Measurements from ENCODE around the gene CRYAA.

The CRYAA gene

GRCh38 chr21:43188592-43189210 is 19.9 kb downstream of the CRYAA start:
- no peak for ATAC-seq (ENCODE audit: insufficient read depth, low read depth)
- Histone ChIP-seq H3K9ac (ENCODE audit: low read depth, low read length) (no peak overlapping the region), H3K36me3 (ENCODE audit: insufficient read depth, low read length) (no peaks in the 10 kb centered on the region), H3K27ac (ENCODE audit: low read length) (no peak overlapping the region), H3K4me2 (ENCODE audit: insufficient read depth, low read length) (no peak overlapping the region), H3K9me3 (ENCODE audit: insufficient read depth, low read length, severe bottlenecking) (no peaks in the 10 kb centered on the region), H3K27me3 (ENCODE audit: insufficient read depth, low read length, poor library complexity) (no peaks in the 10 kb centered on the region), H3K79me2 (ENCODE audit: insufficient read depth, low read length) (no peaks in the 10 kb centered on the region), H3K4me1 (ENCODE audit: insufficient read depth, low read length) (no peaks in the 10 kb centered on the region), H2AFZ (ENCODE audit: low read depth, low read length) (no peak overlapping the region), H4K20me1 (ENCODE audit: insufficient read depth, low read length) (no peaks in the 10 kb centered on the region), H3K4me3 (ENCODE audit: low read depth in 1 of 2, low read length in 2 of 2) (no peak overlapping the region)
- no peak for DNase-seq
- TF ChIP-seq CTCF (IDR thresholded peaks at IDR 0.05; ENCODE audit: borderline replicate concordance, extremely low read depth, low read length, poor library complexity, severe bottlenecking) = no peak
- no peak for TF ChIP-seq EZH2 (IDR thresholded peaks at IDR 0.05; ENCODE audit: borderline replicate concordance, low read depth, low read length, severe bottlenecking)

GRCh38 chr21:43189936-43190335 is 21.1 kb downstream of the CRYAA start:
- Histone ChIP-seq H3K27me3 (ENCODE audit: insufficient read depth, low read length, poor library complexity) (no peaks in the 10 kb centered on the region), H3K36me3 (ENCODE audit: insufficient read depth, low read length) (no peaks in the 10 kb centered on the region), H3K9ac (ENCODE audit: low read depth, low read length) (no peak overlapping the region), H3K4me1 (ENCODE audit: insufficient read depth, low read length) (no peaks in the 10 kb centered on the region), H3K4me3 (ENCODE audit: low read depth in 1 of 2, low read length in 2 of 2) (no peak overlapping the region), H3K9me3 (ENCODE audit: insufficient read depth, low read length, severe bottlenecking) (no peaks in the 10 kb centered on the region), H3K79me2 (ENCODE audit: insufficient read depth, low read length) (no peaks in the 10 kb centered on the region), H2AFZ (ENCODE audit: low read depth, low read length) (no peak overlapping the region), H4K20me1 (ENCODE audit: insufficient read depth, low read length) (no peaks in the 10 kb centered on the region), H3K27ac (ENCODE audit: low read length) (no peak overlapping the region), H3K4me2 (ENCODE audit: insufficient read depth, low read length) (no peak overlapping the region)
- no peak for DNase-seq
- TF ChIP-seq EZH2 (IDR thresholded peaks at IDR 0.05; ENCODE audit: borderline replicate concordance, low read depth, low read length, severe bottlenecking) = no peak
- TF ChIP-seq CTCF (IDR thresholded peaks at IDR 0.05; ENCODE audit: borderline replicate concordance, extremely low read depth, low read length, poor library complexity, severe bottlenecking) = no peak
- ATAC-seq (ENCODE audit: insufficient read depth, low read depth) = no peak

- no peaks in the 10 kb centered on the region for H4K20me1 ChIP-seq (ENCODE audit: insufficient read depth, low read length)
- no peaks in the 10 kb centered on the region for H3K9me3 ChIP-seq (ENCODE audit: insufficient read depth, low read length, severe bottlenecking)
- TF ChIP-seq EZH2 (IDR thresholded peaks at IDR 0.05; ENCODE audit: borderline replicate concordance, low read depth, low read length, severe bottlenecking) = no peak
- TF ChIP-seq CTCF (IDR thresholded peaks at IDR 0.05; ENCODE audit: borderline replicate concordance, extremely low read depth, low read length, poor library complexity, severe bottlenecking) = no peak
- no peaks in the 10 kb centered on the region for H3K27me3 ChIP-seq (ENCODE audit: insufficient read depth, low read length, poor library complexity)
- H2AFZ ChIP-seq (ENCODE audit: low read depth, low read length) = no peak overlapping the region
- H3K79me2 ChIP-seq (ENCODE audit: insufficient read depth, low read length) = no peaks in the 10 kb centered on the region
- H3K9ac ChIP-seq (ENCODE audit: low read depth, low read length) = no peak overlapping the region
- H3K27ac ChIP-seq (ENCODE audit: low read length) = no peak overlapping the region
- DNase-seq (no peak), ATAC-seq (ENCODE audit: insufficient read depth, low read depth) (no peak)
- no peaks in the 10 kb centered on the region for H3K4me1 ChIP-seq (ENCODE audit: insufficient read depth, low read length)
- H3K36me3 ChIP-seq (ENCODE audit: insufficient read depth, low read length) = no peaks in the 10 kb centered on the region
- no peak overlapping the region for H3K4me3 ChIP-seq (ENCODE audit: low read depth in 1 of 2, low read length in 2 of 2)
- no peak overlapping the region for H3K4me2 ChIP-seq (ENCODE audit: insufficient read depth, low read length)
Observed at GRCh38 chr21:43190544-43190943, 21.7 kb downstream of the CRYAA start.
